GM15510 (cell line): ENCODE results near the gene RARS2.

ENCODE experiments used
- POLR2A ChIP-seq: IDR thresholded peaks from 3 replicates; pipeline ENCODE4 v1.6.1; 2011; ENCODE audit warnings: borderline replicate concordance; ENCODE audit not compliant: insufficient read length; ENCODE audit errors: extremely low read depth

RARS2 gene

GRCh38 chr6:87589693-87590416 lies at the start of gene RARS2, which contains the start of gene ORC3:
RARS2 (minus strand) TSS chr6:87589987; CDS start chr6:87589957, 30 bp downstream.
ORC3 (plus strand) TSS chr6:87590135; CDS start chr6:87590169, 34 bp downstream.
- TF ChIP-seq POLR2A = peak; percentile 90

- TF ChIP-seq POLR2A = no peak
These were observed 49.6 kb upstream of the RARS2 start for GRCh38 chr6:87639373-87639772.

GRCh38 chr6:87637106-87637505 lies 47.3 kb upstream of the RARS2 start:
- no peak for TF ChIP-seq POLR2A

- TF ChIP-seq POLR2A = no peak
These were observed 46.5 kb upstream of the RARS2 start for GRCh38 chr6:87636315-87636714.

GRCh38 chr6:87633851-87634250 lies 44.1 kb upstream of the RARS2 start:
- TF ChIP-seq POLR2A = no peak

GRCh38 chr6:87630746-87631145 lies 41.0 kb upstream of the RARS2 start:
- no peak for TF ChIP-seq POLR2A

- no peak for TF ChIP-seq POLR2A
These were observed 39.1 kb upstream of the RARS2 start for GRCh38 chr6:87628881-87629280.

- no peak for TF ChIP-seq POLR2A
These were observed 38.6 kb upstream of the RARS2 start for GRCh38 chr6:87628424-87628823.

- no peak for TF ChIP-seq POLR2A
These were observed 33.5 kb upstream of the RARS2 start for GRCh38 chr6:87623248-87623647.

GRCh38 chr6:87618531-87618930 lies 28.7 kb upstream of the RARS2 start:
- TF ChIP-seq POLR2A = no peak

- no peak for TF ChIP-seq POLR2A
These were observed 27.6 kb upstream of the RARS2 start for GRCh38 chr6:87617405-87617804.

- TF ChIP-seq POLR2A = no peak
These were observed 19.0 kb upstream of the RARS2 start for GRCh38 chr6:87608802-87609201.

GRCh38 chr6:87606199-87606598 lies 16.4 kb upstream of the RARS2 start:
- no peak for TF ChIP-seq POLR2A

- TF ChIP-seq POLR2A = no peak
These were observed 10.8 kb upstream of the RARS2 start for GRCh38 chr6:87600576-87600975.

- TF ChIP-seq POLR2A = no peak
These were observed 1.2 kb upstream of the RARS2 start for GRCh38 chr6:87590990-87591389.

GRCh38 chr6:87590417-87590880 lies 662 bp upstream of the RARS2 start:
- no peak for TF ChIP-seq POLR2A
